ENCODE results near the gene HDGFL1. TPM values are rescaled to one million over a fixed set of nuclear protein-coding genes. Genes with fewer than 3 reads are reported as not detected.
A peak's percentile ranks its signal among the peaks of the same experiment; 100 is the strongest.

The HDGFL1 gene
- total RNA-seq, 1 donor from 2014 or later = not detected

- DNase-seq (ENCODE audit: low spot score in 2 of 2) = no peak
- Histone ChIP-seq H3K9me3 (no peaks in the 10 kb centered on the region), H3K4me1 (no peaks in the 10 kb centered on the region), H3K36me3 (no peaks in the 10 kb centered on the region), H3K27me3 (no peaks in the 10 kb centered on the region), H3K27ac (no peak overlapping the region), H3K4me3 (no peak overlapping the region)
- intact Hi-C loops (cut with DNase I) = no loop called here
- TF ChIP-seq CTCF (IDR thresholded peaks at IDR 0.05) = no peak
Observed at GRCh38 chr6:22536122-22536521, 33.2 kb upstream of the HDGFL1 start.

- H3K27me3 ChIP-seq = no peaks in the 10 kb centered on the region
- no peak overlapping the region for H3K4me3 ChIP-seq
- no peak for DNase-seq (ENCODE audit: low spot score in 2 of 2)
- H3K36me3 ChIP-seq = no peaks in the 10 kb centered on the region
- H3K4me1 ChIP-seq = no peaks in the 10 kb centered on the region
- no peak for TF ChIP-seq CTCF (IDR thresholded peaks at IDR 0.05)
- peaks cover 0 to 9% of the 10 kb centered on the region in 2 donors for H3K9me3 ChIP-seq
- intact Hi-C loops (cut with DNase I) = no loop called here
- H3K27ac ChIP-seq = no peak overlapping the region
Observed at GRCh38 chr6:22544476-22544875, 24.9 kb upstream of the HDGFL1 start.

- no peak overlapping the region for H3K27ac ChIP-seq
- no peaks in the 10 kb centered on the region for H3K36me3 ChIP-seq
- H3K4me1 ChIP-seq = no peaks in the 10 kb centered on the region
- H3K9me3 ChIP-seq = peaks cover 0 to 9% of the 10 kb centered on the region in 2 donors
- H3K27me3 ChIP-seq = no peaks in the 10 kb centered on the region
- DNase-seq (ENCODE audit: low spot score in 2 of 2) = no peak
- TF ChIP-seq CTCF (IDR thresholded peaks at IDR 0.05) = no peak
- H3K4me3 ChIP-seq = no peak overlapping the region
- intact Hi-C loops (cut with DNase I) = no loop called here
Observed at GRCh38 chr6:22545051-22545450, 24.3 kb upstream of the HDGFL1 start.

DNA sequence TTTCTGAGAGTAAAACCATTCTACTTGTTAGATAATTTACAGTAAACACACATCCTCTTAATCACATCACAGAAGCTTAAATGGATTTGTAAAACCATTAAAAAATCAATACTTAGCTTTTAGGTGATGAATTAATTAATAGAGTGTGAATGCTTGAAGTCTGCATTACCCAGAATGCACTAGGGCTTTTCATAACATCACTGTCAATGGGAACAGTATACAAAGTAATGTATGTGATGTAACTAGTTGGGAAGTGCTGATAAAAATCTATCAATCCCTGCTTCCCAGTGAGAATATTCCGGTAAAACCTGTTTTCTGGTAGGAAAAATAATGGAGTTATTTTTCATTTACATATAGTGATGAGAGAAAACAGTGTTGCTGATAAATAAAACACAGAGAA lies 23.1 kb upstream of the HDGFL1 start:
- Histone ChIP-seq H3K9me3 (peaks cover 0 to 9% of the 10 kb centered on the region in 2 donors), H3K4me3 (no peak overlapping the region), H3K4me1 (peaks cover 0 to 3% of the 10 kb centered on the region in 2 donors), H3K36me3 (no peaks in the 10 kb centered on the region), H3K27me3 (no peaks in the 10 kb centered on the region), H3K27ac (no peak overlapping the region)
- TF ChIP-seq CTCF (IDR thresholded peaks at IDR 0.05) = no peak
- intact Hi-C loops (cut with DNase I) = no loop called here
- DNase-seq (ENCODE audit: low spot score in 2 of 2) = no peak

DNA sequence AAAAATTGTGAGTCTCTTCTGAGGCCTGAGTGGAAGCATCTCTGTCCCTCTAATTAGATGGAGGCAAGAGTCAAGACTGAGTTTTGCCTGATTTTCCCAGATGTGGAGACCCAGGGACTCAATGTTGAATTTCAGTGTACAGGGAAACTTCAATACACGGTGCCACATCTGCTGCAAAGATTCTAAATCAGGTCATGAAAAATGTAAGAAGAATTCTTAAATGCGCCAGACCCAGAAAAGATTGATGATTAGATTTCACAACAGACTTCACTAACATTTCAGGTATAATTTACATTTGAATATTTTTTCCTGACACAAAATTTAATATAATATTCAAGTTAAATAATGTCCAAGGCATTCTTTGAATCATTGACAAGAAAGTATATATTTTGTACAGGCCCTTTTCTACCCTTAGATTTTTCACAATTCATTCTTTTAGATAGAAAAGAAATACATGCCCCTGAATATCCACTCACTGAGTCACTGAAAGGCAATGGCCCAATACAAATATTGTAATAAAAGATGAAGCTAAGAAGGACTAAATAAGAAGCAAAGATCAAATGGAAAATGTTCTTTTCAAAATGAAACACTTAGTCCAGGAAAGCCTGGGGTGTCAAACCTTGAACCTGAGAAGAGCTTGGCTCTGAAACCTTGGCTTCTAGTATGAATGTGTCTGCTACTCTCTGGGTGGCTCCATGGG lies 18.2 kb upstream of the HDGFL1 start:
- intact Hi-C loops (cut with DNase I) = no loop called here
- no peak for DNase-seq (ENCODE audit: low spot score in 2 of 2)
- TF ChIP-seq CTCF (IDR thresholded peaks at IDR 0.05) = no peak
- no peaks in the 10 kb centered on the region for H3K36me3 ChIP-seq
- H3K4me1 ChIP-seq = peaks cover 0 to 8% of the 10 kb centered on the region in 2 donors
- H3K27ac ChIP-seq = peak overlapping the region in 1 of 2 donors; percentile 21
- H3K27me3 ChIP-seq = no peaks in the 10 kb centered on the region
- H3K4me3 ChIP-seq = no peak overlapping the region
- no peaks in the 10 kb centered on the region for H3K9me3 ChIP-seq

All from ascending aorta (tissue), 2 donors.